IMR-90 (cell line): Measurements from ENCODE around the gene JAKMIP1. TPM values are rescaled to one million over a fixed set of nuclear protein-coding genes. Genes with fewer than 3 reads are reported as not detected.

Experiments used
- ATAC-seq: fragments of 200-7000 bp; cut with Tn5 transposase; 2 replicates; pipeline ENCODE4 v1.9.1; 2020; ENCODE audit warnings: low read depth, mild to moderate bottlenecking, moderate library complexity
- BruUV-seq: library from RNA; stranded (reverse); fragments of 400-500 nt; replicated peaks from 2 replicates; lab custom pipeline; 2021; lab: Mats Ljungman, UMichigan
- CTCF ChIA-PET: fragments of 300-600 bp; formaldehyde crosslinking; extraction: SDS; loops from one replicate; lab custom pipeline; 2021; ENCODE audit warnings: antibody characterized with exemption; lab: Yijun Ruan, JAX
- POLR2A ChIA-PET: fragments of 300-600 bp; sonication (Branson Sonifier 250); formaldehyde crosslinking; loops from one replicate; lab custom pipeline; 2022; ENCODE audit warnings: antibody characterized with exemption; ENCODE audit not compliant: unreplicated experiment; lab: Charles Lee
- DNase-seq: peaks from one replicate; pipeline ENCODE4 v3.0.0; 2013
- H2AFZ ChIP-seq: replicated peaks from 2 replicates; pipeline ENCODE3; 2013; ENCODE audit warnings: low read length, mild to moderate bottlenecking; ENCODE audit not compliant: poor library complexity
- H2AK5ac ChIP-seq: 2 replicates; pipeline ENCODE4 v1.6.1; 2013; ENCODE audit warnings: low read depth, low read length, inconsistent platforms
- H2AK9ac ChIP-seq: replicated peaks from 2 replicates; pipeline ENCODE3; 2013; ENCODE audit warnings: mild to moderate bottlenecking, low read depth, low read length, moderate library complexity; ENCODE audit not compliant: poor library complexity
- H2BK120ac ChIP-seq: 2 replicates; pipeline ENCODE4 v1.6.1; 2013; ENCODE audit warnings: low read depth, low read length, inconsistent platforms
- H2BK15ac ChIP-seq: 3 replicates; pipeline ENCODE4 v1.6.1; 2013; ENCODE audit warnings: low read depth, low read length, inconsistent platforms
- H2BK20ac ChIP-seq: 2 replicates; pipeline ENCODE4 v1.6.1; 2013; ENCODE audit warnings: low read depth, mild to moderate bottlenecking, inconsistent platforms, low read length, moderate library complexity
- H2BK5ac ChIP-seq: 2 replicates; pipeline ENCODE4 v1.6.1; 2013; ENCODE audit warnings: mild to moderate bottlenecking, low read depth, low read length, inconsistent platforms; ENCODE audit not compliant: poor library complexity, severe bottlenecking
- H3K14ac ChIP-seq: replicated peaks from 2 replicates; pipeline ENCODE4 v1.6.1; 2013; ENCODE audit warnings: low read depth, low read length, inconsistent platforms
- H3K18ac ChIP-seq: 2 replicates; pipeline ENCODE4 v1.6.1; 2013; ENCODE audit warnings: low read depth, low read length, control low read depth
- H3K23ac ChIP-seq: 2 replicates; pipeline ENCODE4 v1.6.1; 2013; ENCODE audit warnings: low read depth, low read length, inconsistent platforms
- H3K27ac ChIP-seq: 2 replicates; pipeline ENCODE4 v1.5.1; 2013; ENCODE audit warnings: mild to moderate bottlenecking, control low read depth, low read length; ENCODE audit not compliant: insufficient read depth
- H3K27me3 ChIP-seq: 2 replicates; pipeline ENCODE4 v1.6.1; 2013; ENCODE audit warnings: low read length; ENCODE audit not compliant: control insufficient read depth, insufficient read depth
- H3K36me3 ChIP-seq: 2 replicates; pipeline ENCODE4 v1.6.1; 2013; ENCODE audit warnings: low read length, mixed read lengths; ENCODE audit not compliant: control insufficient read depth, insufficient read depth
- H3K4ac ChIP-seq: 2 replicates; pipeline ENCODE4 v1.6.1; 2013; ENCODE audit warnings: low read depth, low read length, inconsistent platforms
- H3K4me1 ChIP-seq: 2 replicates; pipeline ENCODE4 v1.6.1; 2013; ENCODE audit warnings: low read length, mixed read lengths; ENCODE audit not compliant: control insufficient read depth, insufficient read depth
- H3K4me2 ChIP-seq: 2 replicates; pipeline ENCODE4 v1.6.1; 2013; ENCODE audit warnings: low read depth, mild to moderate bottlenecking, control low read depth, low read length, moderate library complexity
- H3K4me3 ChIP-seq: 2 replicates; pipeline ENCODE4 v1.5.1; 2013; ENCODE audit warnings: low read depth, mild to moderate bottlenecking, control low read depth, low read length, moderate library complexity; ENCODE audit not compliant: insufficient read depth
- H3K56ac ChIP-seq: 2 replicates; pipeline ENCODE4 v1.6.1; 2013; ENCODE audit warnings: low read length, inconsistent platforms; ENCODE audit not compliant: insufficient read depth; ENCODE audit errors: extremely low read depth
- H3K79me1 ChIP-seq, 2 experiments: 2 replicates each; pipeline ENCODE4 v1.6.1; 2013; ENCODE audit warnings: low read length in 2 of 2, inconsistent platforms in 1 of 2, low read depth in 1 of 2
- H3K9ac ChIP-seq: 2 replicates; pipeline ENCODE4 v1.6.1; 2013; ENCODE audit warnings: low read depth, low read length, control low read depth
- H3K9me1 ChIP-seq: 2 replicates; pipeline ENCODE4 v1.6.1; 2013; ENCODE audit warnings: low read length, inconsistent platforms; ENCODE audit not compliant: insufficient read depth
- H3K9me3 ChIP-seq: 2 replicates; pipeline ENCODE4 v1.6.1; 2013; ENCODE audit warnings: low read length; ENCODE audit not compliant: control insufficient read depth, insufficient read depth
- H4K20me1 ChIP-seq: 2 replicates; pipeline ENCODE4 v1.6.1; 2013; ENCODE audit warnings: low read length, inconsistent platforms; ENCODE audit not compliant: insufficient read depth
- H4K5ac ChIP-seq: 2 replicates; pipeline ENCODE4 v1.6.1; 2013; ENCODE audit warnings: mild to moderate bottlenecking, low read depth, low read length, control low read depth
- H4K8ac ChIP-seq, 2 experiments: 2 replicates each; pipeline ENCODE4 v1.6.1; 2013; ENCODE audit warnings: low read depth in 2 of 2, low read length in 2 of 2, control low read depth in 1 of 2, inconsistent platforms in 1 of 2
- H4K91ac ChIP-seq: 2 replicates; pipeline ENCODE4 v1.6.1; 2013; ENCODE audit warnings: low read depth, low read length, inconsistent platforms; ENCODE audit not compliant: insufficient read depth
- BHLHE40 ChIP-seq: fragments of 150-350 bp; IDR thresholded peaks from 2 replicates; pipeline ENCODE4 v1.6.1; 2016; ENCODE audit warnings: mild to moderate bottlenecking, low read depth, low read length
- CEBPB ChIP-seq: IDR thresholded peaks from 2 replicates; pipeline ENCODE4 v1.6.1; 2012; ENCODE audit warnings: low read depth, low read length, improper control_type of control experiment
- CHD1 ChIP-seq: IDR thresholded peaks from 2 replicates; pipeline ENCODE4 v1.6.1; 2012; ENCODE audit warnings: low read depth, low read length, improper control_type of control experiment
- FOS ChIP-seq: fragments of 150-350 bp; IDR thresholded peaks from 2 replicates; pipeline ENCODE4 v1.6.1; 2016; ENCODE audit warnings: low read depth, low read length
- MAFK ChIP-seq: IDR thresholded peaks from 2 replicates; pipeline ENCODE4 v1.6.1; 2012; ENCODE audit warnings: low read depth, low read length, improper control_type of control experiment
- MAZ ChIP-seq: IDR thresholded peaks from 2 replicates; pipeline ENCODE4 v1.6.1; 2012; ENCODE audit warnings: low read depth, mild to moderate bottlenecking, low read length, improper control_type of control experiment, moderate library complexity, borderline replicate concordance
- MXI1 ChIP-seq: IDR thresholded peaks from 2 replicates; pipeline ENCODE4 v1.6.1; 2012; ENCODE audit warnings: low read depth, mild to moderate bottlenecking, low read length, moderate library complexity, borderline replicate concordance
- NFE2L2 ChIP-seq: fragments of 150-350 bp; IDR thresholded peaks from 2 replicates; pipeline ENCODE4 v1.6.1; 2016; ENCODE audit warnings: low read depth, mild to moderate bottlenecking, low read length
- POLR2A ChIP-seq: IDR thresholded peaks from 2 replicates; pipeline ENCODE4 v1.6.1; 2012; ENCODE audit warnings: mild to moderate bottlenecking, low read depth, low read length
- RCOR1 ChIP-seq: IDR thresholded peaks from 2 replicates; pipeline ENCODE4 v1.6.1; 2012; ENCODE audit warnings: mild to moderate bottlenecking, low read length, improper control_type of control experiment; ENCODE audit not compliant: insufficient replicate concordance
- SMC3 ChIP-seq: fragments of 150-350 bp; IDR thresholded peaks from 2 replicates; pipeline ENCODE4 v1.6.1; 2016; ENCODE audit warnings: low read depth, mild to moderate bottlenecking, antibody characterized with exemption, low read length, moderate library complexity
- WGBS, 2 experiments: methylation state at CpG; one replicate each; pipeline versions ENCODE4 v1.1.5 to v1.1.7; 2013; ENCODE audit warnings: missing lambda C conversion rate in 2 of 2; ENCODE audit not compliant: insufficient read length in 1 of 2; ENCODE audit errors: extremely low coverage in 2 of 2; 5-methylcytosine and 5-hydroxymethylcytosine counted together
- dilution Hi-C: fragments of 300-500 bp; cut with HindIII; formaldehyde crosslinking; loops from one replicate; pipeline ENCODE4 v1.14.3; 2018; ENCODE audit warnings: low sequenced_read_pairs; ENCODE audit not compliant: unreplicated experiment
- in situ Hi-C: fragments of 300-500 bp; cut with MboI; formaldehyde crosslinking; loops from 3 replicates; pipeline ENCODE4 v1.14.3; 2019; ENCODE audit warnings: low sequenced_read_pairs, inconsistent platforms, mixed read lengths
- intact Hi-C: fragments of 100-400 bp; cut with micrococcal nuclease; formaldehyde crosslinking; loops from 2 replicates; pipeline ENCODE4 v1.10.0; 2022
- polyA plus RNA-seq, 3 experiments: library from polyadenylated mRNA; depleted of rRNA; stranded (reverse); fragments of >200 nt; gene quantifications; 2 replicates each; pipeline ENCODE4 v1.2.3, GENCODE V29; 2012; ENCODE audit warnings: low replicate concordance in 1 of 3
- total RNA-seq: library from RNA; depleted of rRNA; stranded (reverse); fragments of >200 nt; gene quantifications from 2 replicates; pipeline ENCODE4 v1.2.3, GENCODE V29; 2012
- TF ChIP-seq, protein P1 (sequence below): fragments of 150-350 bp; IDR thresholded peaks from 2 replicates; pipeline ENCODE4 v1.6.1; 2016; ENCODE audit warnings: low read depth, mild to moderate bottlenecking, low read length, moderate library complexity, borderline replicate concordance
- TF ChIP-seq, protein P2 (sequence below): conservative IDR thresholded peaks from 2 replicates; pipeline ENCODE4 v1.5.1; 2012; ENCODE audit warnings: mild to moderate bottlenecking, low read depth, low read length, improper control_type of control experiment

Gene JAKMIP1
- total and polyA plus RNA-seq, 2 of the 4 experiments (the other 2 are of a cell fraction), result not detected

DNA sequence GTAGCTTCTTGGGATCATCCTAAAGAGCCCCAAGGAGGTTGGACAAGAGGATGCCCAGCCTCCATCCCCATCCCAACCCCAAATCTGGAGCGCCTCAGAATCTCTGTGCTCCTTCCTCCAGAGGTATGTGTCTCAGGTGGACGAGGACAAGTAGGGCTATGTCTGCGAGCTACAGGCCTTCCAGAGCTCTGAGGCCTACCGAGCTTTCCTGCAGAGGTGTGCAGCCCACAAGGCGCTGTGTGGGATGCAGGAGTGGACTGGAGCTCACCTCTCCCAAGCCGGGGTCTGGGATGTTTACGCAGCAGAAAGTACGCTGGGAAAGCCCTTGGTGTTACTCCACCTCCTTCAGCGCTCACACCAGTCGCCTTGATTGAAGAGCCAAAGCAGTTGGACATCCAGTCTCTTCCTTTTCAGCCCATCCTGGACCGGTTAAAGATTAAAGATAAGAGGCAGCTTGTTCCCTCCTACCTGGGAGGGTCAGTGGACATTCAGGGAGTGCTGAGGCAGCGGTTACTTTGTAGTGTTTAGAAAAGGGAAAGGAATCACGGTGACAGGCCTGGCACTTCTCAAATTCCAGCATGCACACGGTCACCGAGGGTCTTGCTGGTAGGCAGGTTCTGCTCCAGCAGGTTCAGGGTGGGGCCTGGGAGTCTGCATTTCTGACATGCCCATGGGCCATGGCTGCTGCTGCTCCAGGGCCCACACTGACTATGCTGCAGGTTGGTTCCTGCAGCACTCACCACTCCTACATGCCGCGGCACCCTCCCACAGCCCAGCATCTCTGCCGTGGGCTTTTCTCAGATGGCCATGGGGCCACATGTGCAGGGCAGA lies 29.5 kb upstream of the JAKMIP1 start (continued):
- no peak for TF ChIP-seq BHLHE40

DNA sequence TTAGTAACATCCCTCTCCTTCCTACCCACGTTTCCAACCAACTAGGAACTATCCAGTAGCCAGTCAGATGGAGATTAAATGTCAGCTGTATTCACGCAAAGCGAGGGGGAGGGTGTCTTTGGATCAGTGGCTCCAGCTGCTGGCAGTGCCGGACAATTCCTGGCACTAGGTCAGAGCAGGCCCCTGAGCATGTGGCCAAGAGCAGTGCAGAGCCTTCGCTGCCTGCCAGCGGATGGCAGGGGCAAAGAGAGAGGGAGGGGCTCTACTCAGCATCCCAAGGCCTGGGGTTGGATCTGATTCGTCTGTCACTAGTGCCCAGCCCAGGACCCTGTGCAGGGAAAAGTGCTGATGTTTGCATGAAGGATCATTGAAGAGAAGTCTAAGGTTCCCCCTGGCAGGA lies 28.7 kb upstream of the JAKMIP1 start:
- Histone ChIP-seq H4K20me1 (no peaks in the 10 kb centered on the region), H2BK20ac (no peak overlapping the region), H3K14ac (no peak overlapping the region), H3K79me1 (no peaks in the 10 kb centered on the region), H2BK5ac (no peak overlapping the region), H3K27ac (no peak overlapping the region), H2BK15ac (no peak overlapping the region), H3K18ac (no peak overlapping the region), H4K5ac (no peak overlapping the region), H2AK9ac (no peak overlapping the region), H3K4me1 (no peaks in the 10 kb centered on the region), H3K4ac (no peak overlapping the region), H4K8ac (no peak overlapping the region), H2AK5ac (no peak overlapping the region), H3K4me2 (no peak overlapping the region), H2BK120ac (no peak overlapping the region), H3K9me3 (no peaks in the 10 kb centered on the region), H3K56ac (no peak overlapping the region), H3K9ac (no peak overlapping the region), H3K4me3 (no peak overlapping the region), H3K36me3 (no peaks in the 10 kb centered on the region), H4K91ac (no peak overlapping the region), H3K23ac (no peak overlapping the region), H2AFZ (no peak overlapping the region), H3K27me3 (no peaks in the 10 kb centered on the region; the same call in 1 of the 2 replicates), H3K9me1 (no peaks in the 10 kb centered on the region)
- dilution Hi-C loops, result no loop called here
- POLR2A ChIA-PET, result no interaction called here
- ATAC-seq (no peak), DNase-seq (no peak)
- no TSS peak for BruUV-seq
- no peak for TF ChIP-seq CHD1
- TF ChIP-seq, protein P1, sequence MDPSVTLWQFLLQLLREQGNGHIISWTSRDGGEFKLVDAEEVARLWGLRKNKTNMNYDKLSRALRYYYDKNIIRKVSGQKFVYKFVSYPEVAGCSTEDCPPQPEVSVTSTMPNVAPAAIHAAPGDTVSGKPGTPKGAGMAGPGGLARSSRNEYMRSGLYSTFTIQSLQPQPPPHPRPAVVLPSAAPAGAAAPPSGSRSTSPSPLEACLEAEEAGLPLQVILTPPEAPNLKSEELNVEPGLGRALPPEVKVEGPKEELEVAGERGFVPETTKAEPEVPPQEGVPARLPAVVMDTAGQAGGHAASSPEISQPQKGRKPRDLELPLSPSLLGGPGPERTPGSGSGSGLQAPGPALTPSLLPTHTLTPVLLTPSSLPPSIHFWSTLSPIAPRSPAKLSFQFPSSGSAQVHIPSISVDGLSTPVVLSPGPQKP, result no peak
- no peak for TF ChIP-seq RCOR1
- no peak for TF ChIP-seq NFE2L2
- no peak for TF ChIP-seq MAZ
- TF ChIP-seq MAFK, result no peak
- no peak for TF ChIP-seq MXI1
- TF ChIP-seq POLR2A, result no peak
- TF ChIP-seq, protein P2, sequence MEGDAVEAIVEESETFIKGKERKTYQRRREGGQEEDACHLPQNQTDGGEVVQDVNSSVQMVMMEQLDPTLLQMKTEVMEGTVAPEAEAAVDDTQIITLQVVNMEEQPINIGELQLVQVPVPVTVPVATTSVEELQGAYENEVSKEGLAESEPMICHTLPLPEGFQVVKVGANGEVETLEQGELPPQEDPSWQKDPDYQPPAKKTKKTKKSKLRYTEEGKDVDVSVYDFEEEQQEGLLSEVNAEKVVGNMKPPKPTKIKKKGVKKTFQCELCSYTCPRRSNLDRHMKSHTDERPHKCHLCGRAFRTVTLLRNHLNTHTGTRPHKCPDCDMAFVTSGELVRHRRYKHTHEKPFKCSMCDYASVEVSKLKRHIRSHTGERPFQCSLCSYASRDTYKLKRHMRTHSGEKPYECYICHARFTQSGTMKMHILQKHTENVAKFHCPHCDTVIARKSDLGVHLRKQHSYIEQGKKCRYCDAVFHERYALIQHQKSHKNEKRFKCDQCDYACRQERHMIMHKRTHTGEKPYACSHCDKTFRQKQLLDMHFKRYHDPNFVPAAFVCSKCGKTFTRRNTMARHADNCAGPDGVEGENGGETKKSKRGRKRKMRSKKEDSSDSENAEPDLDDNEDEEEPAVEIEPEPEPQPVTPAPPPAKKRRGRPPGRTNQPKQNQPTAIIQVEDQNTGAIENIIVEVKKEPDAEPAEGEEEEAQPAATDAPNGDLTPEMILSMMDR, result no peak
- no peak for TF ChIP-seq SMC3
- TF ChIP-seq CEBPB, result no peak
- no peak for TF ChIP-seq FOS
- 23% methylated on average over 3 of the region's 7 CpGs; no CpG with 5 or more reads in 1 of the 2 experiments for WGBS, 2 experiments
- intact Hi-C loops, result no loop called here
- CTCF ChIA-PET, result interaction anchor here (1.0 kb wide), 1 partner anchor 9 kb away, joined by 3 read pairs; no protein-coding TSS in a partner anchor
- in situ Hi-C loops, result no loop called here
